IPS-18c (cell line): ENCODE data around the gene LLGL2.
A peak's percentile ranks its signal among the peaks of the same experiment; 100 is the strongest.
"Not testable (repeated sequence)": the region's sequence is repeated elsewhere in the genome, so short reads cannot be mapped to it uniquely, and the experiment has no call there.

Experiments used
- H3K4me3 ChIP-seq: 2 replicates; pipeline ENCODE4 v1.7.0; 2013; ENCODE audit warnings: low read depth, mild to moderate bottlenecking, low read length, moderate library complexity; ENCODE audit not compliant: insufficient read depth
- H3K9me3 ChIP-seq: one replicate; pipeline ENCODE4 v1.6.1; 2013; ENCODE audit warnings: mild to moderate bottlenecking, low read length, moderate library complexity; ENCODE audit not compliant: control insufficient read depth, insufficient read depth

LLGL2 gene

DNA sequence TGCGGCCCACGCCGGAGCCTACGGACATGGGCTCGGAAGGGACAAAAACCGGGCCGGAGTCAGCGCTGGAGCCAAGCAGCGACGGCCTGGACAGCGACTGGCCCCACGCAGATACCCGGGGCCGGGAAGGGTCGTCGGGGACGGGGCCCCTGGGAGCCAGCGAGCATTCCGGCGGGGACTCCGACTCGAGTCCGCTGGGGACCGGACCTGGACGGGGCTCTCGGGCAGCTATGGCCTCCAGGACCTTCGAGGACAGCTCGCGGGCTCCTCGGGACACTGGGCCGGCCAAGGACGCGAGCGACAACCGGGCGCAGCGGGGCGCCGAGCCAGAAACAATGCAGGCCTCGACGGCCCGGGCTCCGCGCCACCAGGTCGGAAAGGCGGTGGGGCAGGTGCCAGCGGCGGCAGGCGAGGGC lies 63.1 kb downstream of the LLGL2 start:
- H3K9me3 ChIP-seq = no peaks in the 10 kb centered on the region
- peak overlapping the region; percentile 46; the same call in 1 of the 2 replicates for H3K4me3 ChIP-seq

DNA sequence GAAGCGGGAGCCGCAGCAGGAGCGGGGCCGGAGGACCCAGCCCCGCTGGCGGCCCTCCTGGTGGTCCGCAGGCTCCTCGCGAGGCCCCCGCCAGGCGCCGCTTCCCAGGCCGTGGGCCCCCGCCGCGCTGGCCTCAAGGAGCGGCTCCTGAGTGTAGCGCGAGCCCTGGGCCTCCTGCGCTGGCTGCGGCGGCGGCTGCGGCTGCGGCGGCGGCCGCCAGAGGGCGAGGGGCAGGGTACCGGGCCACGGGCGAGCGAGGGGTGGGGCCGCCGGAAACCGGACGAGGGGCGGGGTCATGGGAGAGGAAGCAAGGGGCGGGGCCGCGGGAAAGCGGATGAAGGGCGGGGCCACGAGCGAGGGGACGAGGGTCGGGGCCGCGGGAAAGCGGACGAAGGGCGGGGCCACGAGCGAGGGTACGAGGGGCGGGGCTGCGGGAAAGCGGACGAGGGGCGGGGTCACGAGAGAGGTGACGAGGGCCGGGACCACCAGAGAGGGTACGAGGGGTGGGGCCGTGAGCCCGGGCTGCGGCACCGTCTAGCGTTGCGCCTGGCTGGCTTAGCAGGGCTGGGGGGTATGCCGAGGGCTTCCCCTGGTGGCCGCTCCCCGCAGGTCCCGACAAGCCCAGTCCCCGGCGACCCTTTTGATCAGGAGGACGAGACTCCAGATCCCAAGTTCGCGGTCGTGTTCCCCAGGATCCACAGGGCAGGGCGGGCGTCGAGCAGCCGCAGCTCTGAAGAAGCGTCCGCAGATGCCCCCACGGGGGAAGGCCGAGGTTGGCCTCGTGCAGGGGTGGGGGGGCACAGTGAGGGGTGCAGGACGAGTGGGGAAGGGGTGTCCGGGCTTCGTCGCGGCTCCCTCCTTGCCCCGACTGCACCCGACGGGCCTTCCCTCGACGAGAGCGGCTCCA lies 63.8 kb downstream of the LLGL2 start:
- Histone ChIP-seq H3K4me3 (peak overlapping the region; percentile 46; the same call in 1 of the 2 replicates), H3K9me3 (no peaks in the 10 kb centered on the region)

DNA sequence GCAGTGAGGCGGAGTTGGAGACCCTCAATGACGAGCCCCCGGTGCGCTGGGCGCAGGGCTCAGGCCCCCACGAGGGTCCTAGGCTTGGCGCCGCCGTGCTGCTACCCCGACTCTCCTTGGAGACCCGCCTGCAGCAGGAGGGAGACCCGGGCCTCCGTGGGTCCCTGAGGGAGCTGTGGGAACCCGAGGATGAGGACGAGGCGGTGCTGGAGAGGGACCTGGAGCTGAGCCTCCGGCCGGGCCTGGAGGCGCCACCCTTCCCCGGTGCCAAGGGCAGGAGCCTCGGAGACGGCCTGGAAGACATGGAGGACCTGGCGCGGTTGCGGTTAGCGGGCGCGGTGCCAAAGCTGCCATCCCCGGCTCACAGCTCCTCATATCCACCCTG lies 64.4 kb downstream of the LLGL2 start:
- Histone ChIP-seq H3K9me3 (no peaks in the 10 kb centered on the region), H3K4me3 (peak overlapping the region; percentile 38; the same call in 1 of the 2 replicates)

DNA sequence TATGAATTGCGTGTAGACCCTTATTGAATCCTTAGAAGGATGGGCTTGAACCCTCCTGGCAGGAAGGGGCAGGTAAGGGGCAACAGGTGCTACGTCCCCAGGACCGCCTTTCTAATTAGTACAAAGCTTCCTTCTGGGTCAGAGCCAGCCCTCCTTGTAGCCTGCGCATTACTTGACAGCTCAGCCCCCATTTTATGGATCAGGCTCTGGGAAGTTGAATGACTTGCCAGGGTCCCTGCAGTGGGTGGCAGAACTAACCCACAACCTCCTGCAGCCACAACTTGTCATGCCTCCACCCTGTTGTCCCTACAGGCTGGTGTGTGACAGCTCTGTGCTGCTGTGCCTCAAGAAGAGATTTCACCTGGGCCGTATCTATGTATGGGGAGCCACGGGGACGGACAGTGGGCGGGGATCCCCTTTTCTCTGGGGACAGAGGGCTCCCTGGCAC lies 64.8 kb downstream of the LLGL2 start:
- Histone ChIP-seq H3K4me3 (no peak overlapping the region), H3K9me3 (no peaks in the 10 kb centered on the region)

DNA sequence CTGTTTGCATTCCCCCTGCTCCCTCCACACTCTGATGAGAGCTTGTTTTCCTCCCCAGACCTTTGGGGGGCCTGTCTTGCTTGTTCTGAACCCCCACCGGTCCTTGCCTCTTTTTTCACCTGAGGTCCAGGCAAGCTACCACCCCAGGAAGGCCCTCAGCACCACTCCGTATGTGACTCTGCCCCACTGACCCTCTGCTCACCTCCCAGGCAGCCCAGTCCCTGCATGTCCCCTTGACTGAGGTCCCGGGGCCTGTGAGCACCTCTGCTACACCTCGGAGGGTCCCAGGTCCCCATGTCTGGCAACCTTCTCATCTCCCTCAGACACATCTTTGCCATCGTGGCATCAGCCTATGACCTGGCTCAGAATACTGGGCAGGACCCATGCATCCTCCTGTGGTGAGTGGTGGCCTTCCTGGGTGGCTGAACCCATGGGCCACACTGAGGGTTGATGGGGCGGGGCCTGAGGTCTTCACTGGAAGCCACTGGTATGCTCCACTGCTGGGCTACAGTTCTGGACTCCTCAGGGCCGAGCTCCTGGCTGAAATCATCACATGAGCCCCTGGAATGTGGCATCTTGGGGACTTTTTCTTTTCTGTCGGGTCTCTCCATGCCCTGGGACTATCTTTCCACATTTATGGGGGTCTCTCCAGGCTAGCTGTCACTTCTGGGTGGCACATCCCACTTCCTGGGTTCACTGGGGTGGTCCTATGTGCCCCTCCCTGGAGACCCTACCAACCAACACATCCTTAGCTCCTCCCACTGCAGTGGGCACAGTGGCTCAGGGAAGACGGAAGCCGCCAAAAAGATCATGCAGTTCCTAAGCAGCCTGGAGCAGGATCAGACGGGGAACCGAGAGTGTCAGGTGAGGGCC lies 65.6 kb downstream of the LLGL2 start:
- H3K9me3 ChIP-seq = no peaks in the 10 kb centered on the region
- H3K4me3 ChIP-seq = no peak overlapping the region

DNA sequence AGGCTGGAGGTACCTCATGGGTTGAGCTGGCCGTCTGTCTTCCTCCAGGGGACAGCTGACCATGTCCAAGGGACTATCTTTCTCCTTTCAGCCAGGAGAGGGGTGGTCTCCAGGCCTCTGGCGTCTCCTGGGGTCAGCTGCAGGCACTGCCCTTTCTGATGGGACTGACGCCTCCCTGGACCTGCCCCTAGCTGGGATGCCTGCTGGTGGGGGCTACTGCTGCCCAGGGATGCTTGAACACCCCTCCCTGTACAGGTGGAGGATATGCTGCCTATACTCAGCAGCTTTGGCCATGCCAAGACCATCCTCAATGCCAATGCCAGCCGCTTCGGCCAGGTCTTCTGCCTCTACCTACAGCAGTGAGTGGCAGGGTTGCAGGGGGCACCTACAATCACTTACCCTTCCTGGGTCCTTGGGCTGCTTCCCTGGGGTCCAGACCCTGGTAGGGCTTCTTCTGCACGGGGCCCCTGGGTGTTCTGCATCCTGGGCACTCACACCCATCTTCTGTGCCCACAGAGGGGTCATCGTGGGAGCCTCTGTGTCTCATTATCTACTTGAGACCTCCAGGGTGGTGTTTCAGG lies 66.3 kb downstream of the LLGL2 start:
- no peaks in the 10 kb centered on the region for H3K9me3 ChIP-seq
- H3K4me3 ChIP-seq = no peak overlapping the region

DNA sequence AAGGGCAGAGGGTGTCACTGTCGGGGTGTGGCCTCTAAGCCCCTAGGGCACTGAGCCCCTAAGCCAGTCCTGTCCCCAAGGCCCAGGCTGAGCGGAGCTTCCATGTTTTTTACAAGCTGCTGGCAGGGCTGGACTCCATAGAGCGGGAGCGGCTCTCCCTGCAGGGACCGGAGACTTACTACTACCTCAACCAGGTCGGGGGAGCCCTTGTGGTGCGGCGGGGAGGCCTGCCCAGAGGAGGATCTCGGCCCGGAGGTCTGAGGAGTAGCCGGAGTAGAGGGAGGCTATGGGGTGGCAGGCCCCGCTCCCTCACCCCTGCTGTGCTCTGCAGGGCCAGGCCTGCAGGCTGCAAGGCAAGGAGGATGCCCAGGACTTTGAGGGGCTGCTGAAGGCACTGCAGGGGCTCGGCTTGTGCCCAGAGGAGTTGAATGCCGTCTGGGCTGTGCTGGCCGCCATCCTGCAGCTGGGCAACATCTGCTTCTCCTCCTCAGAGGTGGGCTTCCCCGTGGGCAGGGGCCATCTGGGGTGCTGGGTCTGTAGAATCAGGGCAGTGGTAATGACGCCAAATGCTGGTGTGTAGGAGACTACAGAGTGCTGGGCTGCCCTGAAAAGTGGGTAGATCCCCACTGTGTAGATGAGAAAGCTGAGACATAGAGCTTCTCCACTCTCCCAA lies 67.0 kb downstream of the LLGL2 start:
- H3K9me3 ChIP-seq = no peaks in the 10 kb centered on the region

DNA sequence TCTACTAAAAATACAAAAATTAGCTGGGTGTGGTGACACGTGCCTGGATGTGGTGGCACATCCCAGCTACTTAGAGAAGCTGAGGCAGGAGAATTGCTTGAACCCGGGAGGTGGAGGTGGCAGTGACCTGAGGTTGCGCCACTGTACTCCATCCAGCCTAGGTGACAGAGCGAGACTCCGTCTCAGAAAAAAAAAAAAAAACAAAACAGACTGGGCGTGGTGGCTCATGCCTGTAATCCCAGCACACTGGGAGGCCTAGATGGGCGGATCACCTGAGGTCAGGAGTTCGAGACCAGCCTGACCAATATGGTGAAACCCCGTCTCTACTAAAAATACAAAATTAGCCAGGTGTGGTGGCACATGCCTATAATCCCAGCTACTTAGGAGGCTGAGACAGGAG lies 67.9 kb downstream of the LLGL2 start:
- not testable (repeated sequence) for H3K9me3 ChIP-seq, H3K4me3 ChIP-seq

More for the DNA sequence above, 67.0 kb downstream of the LLGL2 start:
- no peak overlapping the region for H3K4me3 ChIP-seq

DNA sequence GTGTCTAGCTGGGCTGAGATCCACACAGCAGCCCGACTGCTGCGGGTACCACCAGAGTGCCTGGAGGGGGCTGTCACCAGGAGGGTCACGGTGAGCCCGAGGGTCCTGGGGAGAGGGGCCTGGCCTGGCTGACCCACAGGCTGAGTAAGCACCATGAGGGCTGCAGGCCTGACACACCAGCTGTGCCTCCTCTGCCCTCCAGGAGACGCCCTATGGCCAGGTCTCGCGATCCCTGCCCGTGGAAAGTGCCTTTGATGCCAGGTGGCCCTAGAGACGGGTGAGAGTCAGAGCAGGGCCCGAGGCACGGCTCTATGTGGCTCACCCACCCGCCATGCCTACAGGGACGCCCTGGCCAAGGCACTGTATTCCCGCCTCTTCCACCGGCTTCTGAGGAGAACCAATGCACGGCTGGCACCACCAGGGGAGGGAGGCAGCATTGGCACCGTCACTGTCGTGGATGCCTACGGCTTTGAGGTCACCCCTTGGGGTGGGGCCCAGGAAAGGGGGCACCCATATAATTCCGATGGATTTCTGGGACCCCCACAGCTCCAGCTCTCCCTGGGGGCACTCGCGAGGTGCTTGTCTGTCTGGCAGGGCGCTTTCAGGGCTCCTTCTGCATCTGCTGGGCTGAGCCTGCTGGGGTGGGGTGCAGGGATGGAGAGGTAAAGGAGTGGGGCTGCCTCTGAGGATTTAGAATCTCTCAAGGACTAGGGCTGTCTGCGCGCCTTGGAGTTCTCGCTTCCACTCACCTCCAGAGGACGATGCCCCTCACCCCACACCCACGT lies 69.2 kb downstream of the LLGL2 start:
- H3K9me3 ChIP-seq = no peaks in the 10 kb centered on the region
- no peak overlapping the region for H3K4me3 ChIP-seq

DNA sequence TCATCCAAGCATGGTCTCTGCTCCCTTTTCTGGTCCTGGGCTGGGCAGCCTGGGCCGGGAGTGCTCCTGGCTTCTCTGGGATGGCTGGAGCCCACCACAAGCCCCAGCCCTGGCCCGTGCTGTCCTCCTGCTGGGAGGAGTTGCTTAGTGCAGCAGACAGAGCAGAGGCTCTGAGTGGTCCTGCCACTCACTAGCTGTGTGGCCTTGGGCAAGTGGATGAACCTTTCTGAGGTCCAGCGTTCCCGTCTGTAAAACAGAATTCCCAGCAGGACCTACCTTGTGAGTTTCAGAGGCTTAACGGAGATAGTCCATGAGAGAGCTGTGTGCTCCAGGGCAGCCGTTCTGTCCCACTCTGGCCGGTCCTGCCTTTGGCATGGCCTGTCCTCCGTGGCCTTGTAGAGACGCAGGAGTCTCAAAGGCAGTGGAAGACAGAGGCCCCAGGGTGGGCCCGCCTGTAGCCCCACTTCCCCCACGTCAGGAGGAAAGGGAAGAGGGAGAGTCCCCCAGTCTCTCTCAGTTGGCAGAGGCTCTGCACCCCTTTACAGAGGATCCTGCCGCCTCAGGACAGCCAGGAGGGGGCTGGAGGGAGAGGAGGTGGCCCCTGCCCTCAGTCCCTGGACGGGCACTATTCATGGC lies 69.9 kb downstream of the LLGL2 start:
- H3K9me3 ChIP-seq = no peaks in the 10 kb centered on the region

DNA sequence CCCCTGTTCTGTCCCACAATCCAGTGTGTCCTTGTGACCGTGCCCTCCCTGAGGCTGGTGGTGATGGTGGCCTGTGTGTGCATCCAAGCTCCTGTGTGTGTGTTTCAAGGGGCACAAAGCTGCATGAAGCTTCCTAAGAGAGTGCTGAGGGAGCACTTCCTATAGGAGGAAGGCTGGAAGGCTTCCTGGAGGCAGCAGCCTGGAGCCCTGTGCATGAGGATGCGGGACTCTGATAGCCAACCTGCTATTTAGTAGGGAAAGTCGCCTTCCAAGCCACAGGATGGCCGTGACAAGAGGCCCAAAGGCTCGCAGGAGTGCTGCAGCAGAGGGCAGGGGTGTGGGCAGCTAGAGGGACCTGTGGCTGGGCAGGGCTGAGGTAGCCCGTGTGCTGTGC lies 70.4 kb downstream of the LLGL2 start:
- Histone ChIP-seq H3K9me3 (no peaks in the 10 kb centered on the region), H3K4me3 (no peak overlapping the region)

More for the DNA sequence above, 69.9 kb downstream of the LLGL2 start:
- H3K4me3 ChIP-seq = no peak overlapping the region

DNA sequence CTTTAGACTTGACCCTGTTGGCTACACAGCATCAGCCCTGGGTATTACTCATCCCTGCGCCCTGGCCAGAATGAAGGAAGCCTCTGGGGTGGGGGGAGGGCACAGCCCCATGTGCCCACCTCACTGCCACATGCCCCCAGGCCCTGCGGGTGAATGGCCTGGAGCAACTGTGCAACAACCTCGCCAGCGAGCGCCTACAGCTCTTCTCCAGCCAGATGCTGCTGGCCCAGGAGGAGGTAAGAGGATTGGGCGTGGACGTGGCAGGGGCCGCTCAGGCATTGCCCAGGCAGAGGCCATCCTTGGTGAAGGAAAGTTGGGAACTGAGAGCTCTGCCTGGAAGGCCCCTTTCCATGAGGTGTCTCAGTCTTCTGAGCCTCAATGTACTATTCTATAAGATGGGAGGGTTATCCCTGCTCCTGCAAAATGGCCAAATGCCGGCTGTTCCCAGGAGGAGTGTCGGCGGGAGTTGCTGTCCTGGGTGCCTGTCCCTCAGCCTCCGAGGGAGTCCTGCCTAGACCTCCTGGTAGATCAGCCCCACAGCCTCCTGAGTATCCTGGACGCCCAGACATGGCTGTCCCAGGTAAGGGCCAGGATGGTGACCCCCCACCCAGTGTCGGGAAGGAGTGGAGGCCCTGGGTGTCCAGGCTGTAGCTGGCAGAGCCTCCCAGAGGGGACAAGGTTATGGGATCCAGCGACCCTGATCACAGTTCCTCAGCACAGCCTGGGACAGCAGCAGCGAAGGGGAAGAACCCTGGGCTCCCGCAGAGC lies 71.0 kb downstream of the LLGL2 start:
- H3K4me3 ChIP-seq = no peak overlapping the region
- H3K9me3 ChIP-seq = no peaks in the 10 kb centered on the region

DNA sequence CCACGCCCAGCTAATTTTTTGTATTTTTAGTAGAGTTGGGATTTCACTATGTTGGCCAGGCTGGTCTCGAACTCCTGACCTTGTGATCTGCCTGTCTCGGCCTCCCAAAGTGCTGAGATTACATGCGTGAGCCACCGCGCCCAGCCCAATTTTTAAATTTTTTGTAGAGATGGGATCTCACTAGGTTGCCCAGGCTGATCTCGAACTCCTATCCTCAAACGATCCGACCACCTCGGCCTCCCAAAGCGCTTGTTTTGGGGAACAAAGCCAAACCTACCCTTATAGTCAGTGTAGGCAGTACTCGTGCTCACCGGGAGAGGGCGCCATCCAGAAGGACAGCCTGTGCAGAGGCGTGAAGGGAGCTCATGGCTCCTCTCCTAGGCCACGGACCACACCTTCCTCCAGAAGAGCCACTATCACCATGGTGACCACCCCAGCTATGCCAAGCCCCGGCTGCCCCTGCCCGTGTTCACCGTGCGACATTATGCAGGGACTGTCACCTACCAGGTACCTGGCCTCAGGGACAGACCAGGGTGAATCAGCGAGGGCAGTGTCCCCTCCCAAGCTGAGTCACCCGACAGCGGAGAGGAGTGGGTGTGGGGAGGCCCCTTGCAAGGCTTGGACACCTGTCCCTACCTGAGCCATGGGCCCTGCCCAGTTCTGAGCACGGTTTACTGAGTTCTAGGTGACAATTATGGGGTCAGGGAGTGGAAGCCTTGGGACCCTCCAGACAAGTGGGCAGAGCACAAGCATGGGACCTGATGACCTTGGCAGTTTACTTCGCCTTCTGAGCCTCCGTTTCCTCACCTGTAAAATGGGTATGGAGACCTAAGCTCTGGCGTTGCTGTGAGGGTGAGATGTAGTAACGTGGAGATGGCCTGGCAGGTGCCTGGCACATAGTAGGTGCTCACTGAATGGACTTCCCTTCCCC lies 75.8 kb downstream of the LLGL2 start:
- Histone ChIP-seq H3K9me3 (no peaks in the 10 kb centered on the region), H3K4me3 (no peak overlapping the region)

DNA sequence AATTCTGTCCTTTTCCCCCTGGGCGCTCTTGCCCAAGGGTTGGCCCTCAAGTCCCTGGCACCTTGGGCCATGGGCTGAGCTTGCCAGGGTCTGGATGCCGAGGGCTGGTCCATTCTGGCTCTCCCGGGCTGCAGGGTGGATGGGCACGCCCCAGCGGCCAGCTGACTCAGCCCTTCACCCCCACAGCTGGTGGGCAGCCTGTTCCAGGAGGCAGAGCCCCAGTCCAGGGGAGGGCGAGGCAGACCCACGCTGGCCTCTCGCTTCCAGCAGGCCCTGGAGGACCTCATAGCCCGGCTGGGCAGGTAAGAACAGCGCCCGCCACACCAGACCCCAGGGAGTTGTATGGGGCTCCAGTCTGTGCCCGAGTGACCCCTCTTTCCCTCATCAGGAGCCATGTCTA lies 77.1 kb downstream of the LLGL2 start:
- Histone ChIP-seq H3K9me3 (no peaks in the 10 kb centered on the region), H3K4me3 (no peak overlapping the region)
